Stimulated activated CD4-positive, alpha-beta T cell treated with anti-CD3 and anti-CD28 coated beads, TNF-alpha, amount 100 ng/mL, for 48 hours (primary cell): Measurements from ENCODE around the gene SEC14L1.
A peak's percentile ranks its signal among the peaks of the same experiment; 100 is the strongest.

Source experiments
- DNase-seq, 3 donors: peaks; one replicate each; pipeline ENCODE4 v3.0.0-alpha.2; 2020; ENCODE audit warnings: low read depth in 3 of 3

SEC14L1 gene

DNA sequence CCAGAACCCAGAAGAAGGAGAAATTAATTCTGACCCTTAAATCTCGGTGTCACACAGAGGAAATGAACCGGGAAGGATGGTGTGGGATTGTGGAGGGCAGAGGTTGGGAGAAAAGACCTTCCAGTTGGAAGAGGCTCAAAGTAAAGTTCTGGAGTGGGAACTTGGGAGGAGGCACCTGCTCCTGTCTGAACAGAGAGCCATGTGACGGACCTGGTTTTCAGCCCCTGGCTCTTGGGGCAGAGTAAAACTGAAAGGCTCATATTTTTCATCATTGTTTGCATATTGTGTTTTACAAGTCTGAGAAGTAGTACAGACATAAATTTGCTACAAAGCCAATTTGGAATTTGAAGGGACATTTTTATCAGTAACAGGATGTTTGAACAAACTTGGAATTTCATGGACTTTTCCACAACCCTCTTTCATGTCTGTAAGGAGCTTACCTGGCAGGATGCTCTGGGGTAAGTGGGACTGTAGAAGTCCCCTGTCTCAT, 24.4 kb upstream of the SEC14L1 start:
- DNase-seq: no peak

DNA sequence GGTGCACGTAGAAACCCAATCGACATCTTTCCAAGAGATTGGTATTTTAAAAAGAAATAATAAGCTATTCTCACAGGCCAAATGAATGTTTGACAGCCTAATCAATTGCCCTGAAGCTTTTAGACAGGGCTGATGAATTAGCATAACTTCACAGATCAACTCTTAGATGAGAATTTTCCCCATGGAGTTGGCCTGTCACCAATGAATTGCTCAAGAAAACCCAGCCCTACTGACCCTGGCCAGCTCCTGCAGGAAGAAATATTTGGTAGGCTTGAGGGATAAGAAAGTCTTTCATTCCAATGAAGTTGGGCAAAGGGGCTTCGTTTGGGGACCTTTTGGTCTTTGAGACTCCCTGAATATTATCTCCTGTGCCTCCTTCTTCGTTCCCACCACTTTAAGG, 23.4 kb upstream of the SEC14L1 start:
- DNase-seq: no peak

DNA sequence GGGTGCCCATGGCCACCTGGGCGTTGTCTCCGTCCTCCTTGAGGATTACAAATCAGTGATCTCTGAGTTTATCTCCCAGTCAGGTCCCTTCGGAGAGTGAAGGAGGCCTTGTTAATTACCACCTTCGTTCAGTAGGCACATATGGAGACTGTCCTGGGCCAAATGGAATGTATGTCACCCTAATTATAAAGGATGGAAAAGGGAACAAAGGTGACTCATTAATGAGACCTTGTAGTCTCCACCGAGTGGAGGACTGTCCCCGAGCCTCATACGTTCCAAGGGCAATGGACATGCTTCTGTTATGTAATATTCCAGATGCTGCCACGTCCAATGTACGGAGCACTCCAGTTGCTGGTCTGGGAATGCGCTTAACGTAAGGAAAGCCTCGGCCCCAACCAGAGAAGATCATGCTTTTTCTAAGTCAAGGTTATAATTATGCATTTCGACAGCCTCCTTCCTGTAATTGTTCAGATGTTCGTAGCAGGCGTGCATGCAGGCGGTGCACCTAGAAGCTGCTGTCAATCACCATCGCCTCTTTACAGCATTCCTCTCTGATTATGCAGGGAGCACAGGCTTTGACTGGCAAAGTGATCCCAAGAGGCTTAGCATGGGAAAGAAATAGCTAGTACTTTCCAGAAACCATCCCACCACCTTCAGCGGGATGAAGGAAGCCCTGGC, 22.4 kb upstream of the SEC14L1 start:
- DNase-seq: no peak

DNA sequence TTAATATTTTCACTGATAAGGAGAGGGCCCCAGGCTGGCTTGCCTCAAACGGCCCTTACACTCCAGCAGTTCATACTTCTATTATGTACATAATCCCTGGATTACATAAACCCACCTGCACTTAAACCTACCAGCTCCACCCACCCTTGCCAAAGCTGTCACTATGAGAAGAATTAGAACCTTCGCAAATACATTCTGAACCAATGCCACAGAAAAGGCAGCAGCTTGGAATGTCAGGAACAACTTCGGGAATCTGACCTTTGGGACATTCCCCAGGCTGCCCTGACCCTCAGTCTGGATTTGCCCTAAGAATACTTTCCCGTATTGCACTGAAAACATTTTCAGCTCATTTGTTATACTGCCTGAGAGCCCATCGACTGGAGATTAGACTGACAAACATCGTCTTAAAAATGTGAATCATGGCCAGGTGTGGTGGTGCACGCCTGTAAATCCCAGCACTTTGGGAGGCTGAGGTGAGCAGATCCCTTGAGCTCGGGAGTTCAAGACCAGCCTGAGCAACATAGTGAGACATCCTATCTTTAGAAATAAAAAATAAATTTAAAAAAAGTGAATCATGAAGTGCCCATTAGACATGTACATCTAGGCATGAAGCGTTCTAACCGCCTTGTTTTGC, 21.0 kb upstream of the SEC14L1 start:
- DNase-seq: no peak

DNA sequence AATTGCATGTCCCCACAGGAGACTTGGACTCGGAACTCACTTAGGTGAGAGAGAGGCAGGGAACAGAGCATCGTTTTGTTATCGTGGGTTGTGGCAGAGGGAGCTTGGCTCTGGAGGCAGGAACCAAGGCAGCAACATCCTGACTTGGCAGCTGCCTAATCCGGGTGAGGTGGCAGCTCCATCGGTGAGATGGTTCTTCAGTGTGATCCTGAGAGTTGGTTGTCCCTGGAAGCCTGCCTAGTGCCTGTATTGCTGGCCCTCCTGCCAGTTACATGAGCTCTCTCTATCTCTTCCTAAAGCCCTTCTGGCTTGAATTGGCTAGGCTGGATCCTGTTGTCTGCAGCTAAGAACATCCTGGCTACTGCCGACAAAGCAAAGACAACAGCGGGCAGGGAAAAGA, 19.9 kb upstream of the SEC14L1 start:
- no peak for DNase-seq

DNA sequence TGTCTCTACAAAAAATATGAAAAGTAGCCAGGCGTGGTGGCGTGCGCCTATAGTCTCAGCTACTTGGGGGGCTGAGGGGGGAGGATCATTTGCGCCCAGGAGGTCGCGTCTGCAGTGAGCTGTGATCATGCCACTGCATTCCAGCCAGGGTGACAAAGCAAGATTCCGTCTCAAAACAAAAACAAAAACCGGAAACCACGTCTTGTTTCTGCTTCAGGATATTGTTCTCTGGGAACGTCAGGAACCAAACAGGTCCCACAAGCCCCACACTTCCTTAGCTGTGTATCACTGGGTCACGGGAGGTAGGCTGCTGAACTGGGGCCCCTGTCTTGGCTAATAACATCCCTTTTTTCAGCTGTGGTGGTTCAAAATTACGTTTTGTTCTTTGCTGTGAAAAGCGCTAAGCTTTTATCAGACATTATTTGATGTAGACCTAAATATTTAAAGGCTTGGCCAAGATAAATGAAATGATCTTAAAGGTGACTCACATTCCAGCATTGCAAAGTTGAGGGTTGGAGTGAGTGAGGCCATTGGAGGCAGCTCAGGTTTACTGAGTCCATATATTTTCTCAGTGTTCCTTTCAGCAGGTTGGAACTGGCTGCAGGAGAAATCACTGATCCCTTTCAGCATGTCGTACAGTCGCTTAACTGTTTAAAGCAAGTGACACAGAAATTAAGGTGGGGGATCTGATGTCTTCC, 16.4 kb upstream of the SEC14L1 start:
- no peak for DNase-seq

DNA sequence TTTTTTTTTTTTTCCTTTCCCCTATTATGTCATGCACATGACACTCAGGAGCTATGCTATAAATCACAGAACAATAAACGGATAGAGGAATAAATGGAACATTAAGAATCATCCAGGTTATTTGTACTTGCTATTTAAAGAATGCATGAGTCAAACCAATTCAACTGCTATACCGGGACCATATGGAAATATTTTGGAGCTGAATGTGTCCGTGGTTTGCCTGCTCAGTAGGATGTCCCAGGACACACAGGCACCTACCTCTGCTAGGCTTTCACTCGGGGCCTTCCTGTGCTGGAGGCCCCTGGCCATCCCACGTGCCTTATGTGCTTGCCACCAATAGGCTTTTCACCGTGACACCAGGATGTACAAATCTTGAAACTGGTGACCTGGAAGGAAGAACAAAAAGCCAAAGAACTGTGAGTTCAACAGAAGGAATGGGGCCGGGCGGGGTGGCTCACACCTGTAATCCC, 15.3 kb upstream of the SEC14L1 start:
- DNase-seq: no peak

DNA sequence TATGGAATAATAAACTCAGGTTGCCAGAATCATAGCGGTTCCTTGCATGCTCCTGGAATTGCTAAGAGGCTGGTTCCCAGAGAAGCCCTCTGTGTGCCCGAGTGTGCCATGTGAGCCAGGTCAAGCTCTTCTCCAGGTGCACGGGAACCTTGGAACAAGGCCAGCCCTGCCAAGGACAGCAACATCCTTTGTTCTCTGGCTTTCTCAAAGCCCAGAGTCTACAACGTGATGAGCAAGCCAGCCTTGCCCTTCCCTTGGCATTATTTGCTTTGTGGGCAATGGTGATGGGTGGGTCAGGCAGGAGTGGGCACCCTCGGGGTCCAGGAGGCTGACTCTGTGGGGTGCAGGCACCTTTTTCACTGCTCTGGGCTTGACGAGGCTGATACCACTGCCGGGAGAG, 14.2 kb upstream of the SEC14L1 start:
- DNase-seq: no peak

DNA sequence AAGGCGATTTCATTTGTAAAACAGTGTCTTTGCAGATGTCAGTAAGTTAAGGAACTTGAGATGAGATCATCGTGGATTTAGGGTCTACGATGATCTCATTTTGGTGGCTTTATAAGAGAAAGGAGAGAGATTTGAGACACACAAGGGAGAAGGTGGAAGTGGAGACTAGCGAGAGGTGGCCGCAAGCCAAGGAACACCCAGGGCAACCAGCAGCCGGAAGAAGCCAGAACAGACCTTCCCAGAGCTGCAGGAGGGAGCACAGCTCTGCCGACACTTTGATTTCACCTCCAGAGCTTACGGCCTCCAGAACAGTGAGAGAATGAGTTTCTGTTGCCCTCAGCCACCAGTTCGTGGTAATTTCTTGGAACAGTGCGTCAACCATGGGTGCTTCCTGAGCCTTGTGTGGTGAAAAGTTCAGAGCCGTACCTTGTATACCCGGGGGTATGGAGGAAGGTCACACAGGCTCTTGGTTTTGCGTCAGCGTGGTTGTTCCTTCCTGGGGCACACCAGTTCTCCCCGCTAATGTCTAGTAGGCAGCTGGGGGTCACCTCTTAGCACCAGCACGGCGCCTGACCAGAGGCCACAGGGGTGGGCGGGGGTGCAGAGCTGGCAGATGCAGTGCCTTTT, 12.9 kb upstream of the SEC14L1 start:
- DNase-seq: peak; percentile 51 to 67 (median 55)

DNA sequence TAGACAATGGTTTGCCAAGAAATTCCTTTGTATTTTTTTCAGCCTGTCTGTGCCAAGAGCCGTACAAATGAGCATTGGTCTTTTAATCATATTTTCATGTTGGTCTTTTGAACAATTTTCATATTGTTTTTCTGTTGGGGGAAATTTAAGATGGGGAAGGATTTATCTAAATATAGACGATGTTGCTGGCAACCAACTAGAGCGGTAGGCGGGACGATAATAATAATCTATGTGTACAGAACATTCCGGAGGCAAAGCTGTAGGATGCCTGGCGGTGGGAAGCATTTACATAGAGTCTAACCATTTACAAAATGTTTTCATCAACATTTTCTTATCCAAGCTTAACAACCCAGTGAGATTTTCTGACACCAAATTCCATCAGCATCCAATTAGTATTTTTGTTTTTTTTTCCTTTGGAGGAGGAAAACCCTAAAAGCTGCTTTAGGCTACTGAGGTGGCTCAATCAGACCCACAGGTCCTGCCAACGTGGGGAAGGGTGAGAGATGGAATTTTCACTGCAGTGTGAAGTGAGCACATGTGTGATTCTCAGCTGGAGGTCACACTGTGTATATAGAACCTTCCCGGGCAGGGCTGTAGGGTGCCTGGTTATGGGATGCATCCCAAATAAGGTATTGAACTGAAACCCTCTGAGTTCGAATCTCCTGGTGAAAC, 11.7 kb upstream of the SEC14L1 start:
- DNase-seq: no peak

DNA sequence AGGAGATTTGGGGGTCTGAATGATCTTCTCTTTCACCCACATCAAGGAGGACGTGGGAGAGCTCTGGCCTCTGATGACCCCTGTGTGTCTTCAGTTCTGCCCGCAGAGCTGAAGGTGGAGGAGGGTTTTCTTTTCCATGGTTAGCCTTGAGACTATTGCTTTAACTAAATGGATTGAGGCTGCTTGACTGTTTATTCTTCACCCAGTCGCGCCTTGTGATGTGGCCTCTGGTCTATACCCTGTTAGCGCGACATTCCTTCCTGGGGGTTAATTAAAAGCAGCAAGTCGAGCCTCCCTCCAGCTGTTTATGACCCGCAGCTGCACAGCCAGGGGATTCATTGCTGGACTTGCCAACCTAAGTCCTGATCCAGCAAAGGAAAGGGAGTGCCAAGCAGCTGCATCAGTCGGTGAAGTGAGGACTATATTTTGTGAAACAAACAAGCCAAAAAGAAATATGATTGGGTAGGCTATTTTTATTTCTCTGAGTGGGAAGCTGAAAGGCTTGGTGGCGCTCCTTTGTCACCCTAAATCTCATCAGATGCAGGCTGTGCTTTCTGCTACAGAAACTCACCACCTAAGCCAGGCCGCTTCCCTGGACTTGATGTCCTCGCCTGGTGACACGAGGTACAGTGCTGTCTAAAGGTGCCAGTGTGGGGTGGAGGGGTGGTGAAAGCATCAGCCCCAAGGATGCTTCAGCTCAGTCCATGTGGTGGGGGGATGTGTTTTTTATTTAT, 11.0 kb upstream of the SEC14L1 start:
- DNase-seq: no peak

DNA sequence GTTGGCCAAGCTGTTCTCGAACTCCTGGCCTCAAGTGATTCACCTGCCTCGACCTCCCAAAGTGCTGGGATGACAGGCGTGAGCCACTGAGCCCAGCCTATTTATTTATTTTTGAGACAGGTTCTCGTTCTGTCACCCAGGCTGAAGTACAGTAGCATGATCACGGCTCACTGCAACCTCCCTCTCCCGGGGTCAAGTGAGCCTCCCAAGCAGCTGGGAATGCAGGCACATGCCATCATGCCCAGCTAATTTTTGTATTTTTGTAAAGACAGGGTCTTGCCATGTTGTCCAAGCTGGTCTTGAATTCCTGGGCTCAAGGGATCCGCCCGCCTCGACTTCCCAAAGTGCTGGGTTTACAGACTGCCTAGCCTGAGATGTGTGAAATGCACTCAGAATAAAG, 10.2 kb upstream of the SEC14L1 start:
- DNase-seq: no peak

DNA sequence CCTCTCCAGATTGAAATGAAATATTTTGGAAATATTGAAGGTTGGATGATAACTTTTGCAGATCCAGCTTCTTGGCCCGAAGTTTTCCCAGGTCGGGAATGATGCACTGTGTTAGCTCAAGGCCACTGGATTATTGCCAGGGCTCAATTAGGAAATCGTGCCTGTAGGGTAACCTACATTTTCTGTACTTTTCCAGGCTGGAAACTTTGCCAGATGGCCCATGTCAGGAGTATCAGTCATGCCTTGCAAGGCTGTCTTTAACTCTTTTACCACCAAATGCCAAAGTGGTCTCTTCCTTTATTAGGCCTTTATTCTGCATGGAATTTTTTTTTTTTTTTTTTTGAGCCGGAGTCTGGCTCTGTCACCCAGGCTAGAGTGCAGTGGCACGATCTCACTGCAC, 8.9 kb upstream of the SEC14L1 start:
- no peak for DNase-seq

DNA sequence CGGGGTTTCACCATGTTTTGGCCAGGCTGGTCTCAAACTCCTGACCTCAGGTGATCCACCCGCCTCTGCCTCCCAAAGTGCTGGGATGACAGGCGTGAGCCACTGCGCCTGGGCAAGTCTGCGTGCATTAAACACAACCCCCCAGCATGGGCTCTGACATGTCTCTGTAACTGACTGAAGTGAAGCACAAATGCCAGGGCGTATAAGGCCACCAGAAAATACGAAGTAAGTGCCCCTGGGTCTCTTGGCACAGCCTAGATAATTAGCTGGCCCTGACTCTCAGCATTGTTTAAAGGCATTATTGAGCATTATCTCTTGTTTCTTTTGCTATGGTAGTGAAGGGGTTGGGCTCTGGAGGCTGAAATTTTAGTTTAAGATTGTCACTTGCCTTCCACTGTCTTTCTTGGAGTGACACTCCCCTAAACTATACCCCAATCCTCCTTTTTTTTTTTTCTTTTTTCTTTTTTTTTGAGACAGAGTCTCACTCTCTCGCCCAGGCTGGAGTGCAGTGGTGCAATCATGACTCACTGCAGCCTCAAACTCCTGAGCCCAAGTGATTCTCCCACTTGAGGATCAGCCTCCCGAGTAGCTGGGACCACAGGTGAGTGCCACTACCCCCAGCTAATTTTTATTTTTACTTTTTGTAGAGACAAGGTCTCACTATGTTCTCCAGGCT, 8.2 kb upstream of the SEC14L1 start:
- DNase-seq: no peak

DNA sequence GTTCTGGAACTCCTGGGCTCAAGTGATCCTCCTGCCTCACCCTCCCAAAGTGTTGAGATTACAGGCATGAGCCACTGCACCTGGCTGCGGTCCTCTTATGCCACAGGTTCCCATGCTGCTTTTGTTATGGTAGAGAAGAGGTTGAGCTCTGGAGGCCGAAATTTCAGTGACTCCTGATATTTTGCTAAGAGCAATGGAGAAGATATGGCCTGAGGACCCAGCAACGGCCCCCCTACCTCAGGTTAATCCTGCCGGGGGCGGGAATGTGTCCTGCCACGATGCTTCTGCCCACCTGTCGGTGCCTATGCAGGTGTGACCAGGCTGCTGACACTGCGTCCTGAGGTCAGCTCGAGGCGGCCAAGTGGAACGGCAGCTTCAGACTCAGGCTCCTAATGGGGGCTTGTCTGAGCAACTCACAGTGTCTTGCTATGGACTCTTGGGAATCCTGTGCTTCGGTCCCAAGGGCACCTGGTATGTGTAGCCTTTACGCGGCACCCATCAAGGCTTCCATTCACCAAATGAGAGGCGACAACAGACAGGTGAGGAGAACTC, 7.6 kb upstream of the SEC14L1 start:
- no peak for DNase-seq

DNA sequence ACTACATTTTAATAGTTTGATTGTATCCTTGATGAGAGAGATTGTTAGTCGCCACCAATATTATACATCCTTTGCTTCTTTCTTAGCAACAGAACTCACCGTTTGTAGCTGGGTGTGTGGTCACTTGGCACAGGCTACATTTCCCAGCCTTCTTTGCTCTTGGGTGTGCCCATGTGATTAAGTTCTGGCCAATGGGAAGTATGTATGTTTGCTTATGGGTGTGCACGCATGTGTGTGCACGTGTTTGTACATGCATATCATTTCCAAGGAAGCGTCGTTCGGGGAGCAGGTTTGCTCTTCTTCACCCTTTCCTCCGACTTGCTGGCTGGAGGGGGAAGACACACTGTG, 4.4 kb upstream of the SEC14L1 start:
- no peak for DNase-seq

DNA sequence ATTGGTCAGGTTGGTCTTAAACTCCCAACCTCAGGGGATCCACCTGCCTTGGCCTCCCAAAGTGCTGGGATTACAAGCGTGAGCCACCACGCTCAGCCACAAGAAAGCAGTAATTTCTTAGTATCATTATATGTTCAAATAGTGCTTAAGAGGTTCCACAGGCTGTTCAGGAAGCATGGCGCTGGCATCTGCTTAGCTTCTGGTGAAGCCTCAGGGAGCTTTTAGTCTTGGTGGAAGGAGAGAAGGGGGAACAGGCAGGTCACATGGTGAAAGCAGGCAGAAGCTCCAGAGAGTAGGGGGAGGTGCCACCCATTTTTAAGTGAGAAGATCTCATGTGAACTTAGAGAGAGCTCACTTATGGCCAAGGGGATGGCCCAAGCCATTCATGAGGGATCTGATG, 3.7 kb upstream of the SEC14L1 start:
- DNase-seq: no peak

DNA sequence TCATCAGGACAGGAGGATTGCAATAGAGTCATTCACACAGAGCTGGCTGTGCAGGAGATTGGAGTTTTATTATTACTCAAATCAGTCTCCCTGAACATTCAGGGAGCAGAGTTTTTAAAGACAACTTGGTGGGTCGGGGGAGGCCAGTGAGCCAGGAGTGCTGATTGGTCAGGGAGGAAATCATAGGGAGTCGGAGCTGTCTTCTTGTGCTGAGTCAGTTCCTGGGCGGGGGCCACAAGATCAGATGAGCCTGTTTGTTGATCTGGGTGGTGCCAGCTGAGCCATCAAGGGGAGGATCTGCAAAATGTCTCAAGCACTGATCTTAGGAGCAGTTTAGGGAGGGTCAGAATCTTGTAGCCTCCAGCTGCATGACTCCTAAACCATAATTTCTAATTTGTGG, 2.9 kb upstream of the SEC14L1 start:
- peak; percentile 22 to 68 (median 40) for DNase-seq

DNA sequence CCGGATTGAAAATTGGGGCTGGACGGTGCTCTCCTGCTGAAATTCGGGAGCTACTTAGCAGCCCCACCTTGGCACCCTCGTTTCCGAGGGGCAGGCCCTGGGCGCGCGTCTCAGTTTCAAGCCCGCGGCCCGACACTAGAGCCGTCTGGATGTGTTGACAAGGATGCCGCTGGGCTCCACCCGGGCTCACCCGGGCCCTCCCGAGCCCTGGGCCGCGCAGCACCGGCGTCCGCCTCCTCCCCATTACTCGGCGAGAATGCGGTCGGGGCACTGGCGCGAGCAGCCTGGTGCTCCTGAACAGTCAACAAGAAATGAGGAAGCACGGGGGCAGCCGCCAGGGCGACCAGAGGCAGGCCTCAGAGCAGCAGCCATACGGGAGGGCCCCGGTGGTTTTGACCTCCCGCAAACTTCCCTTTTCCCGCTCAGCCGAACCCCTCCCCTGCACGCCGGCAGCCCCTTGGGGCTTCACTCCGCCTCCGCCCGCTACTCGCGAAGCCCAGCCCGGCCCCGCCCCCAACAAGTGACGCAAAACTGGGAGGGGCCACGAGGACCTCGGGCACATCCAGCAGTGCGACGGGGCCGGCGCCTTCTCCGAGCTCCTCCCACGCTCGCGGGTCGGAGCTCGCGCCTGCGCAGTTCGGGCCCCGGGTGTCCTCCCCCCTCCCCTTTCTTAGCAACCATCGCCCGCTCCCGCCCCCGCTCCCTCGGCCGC, 447 bp upstream of the SEC14L1 start:
- peak; percentile 99 to 100 (median 100) for DNase-seq
